ENCODE results near the gene TPCN2.

Gene TPCN2

GRCh38 chr11:69010964-69011623, 37.6 kb upstream of the TPCN2 start:
- peak; percentile 84 for DNase-seq

GRCh38 chr11:69011624-69012091, 37.1 kb upstream of the TPCN2 start:
- DNase-seq: no peak

GRCh38 chr11:69012092-69013008, 36.4 kb upstream of the TPCN2 start:
- peak; percentile 36 for DNase-seq

GRCh38 chr11:69013009-69013951, 35.5 kb upstream of the TPCN2 start, which contains the start of gene MRGPRF:
MRGPRF (minus strand) TSS chr11:69013246; CDS start chr11:69009901, 3,345 bp downstream.
- DNase-seq: peak; percentile 92

GRCh38 chr11:69014084-69014851, 34.5 kb upstream of the TPCN2 start:
- no peak for DNase-seq

- no peak for DNase-seq
Measured at GRCh38 chr11:69014898-69015549, 33.7 kb upstream of the TPCN2 start.

- DNase-seq: no peak
Measured at GRCh38 chr11:69017951-69018350, 30.8 kb upstream of the TPCN2 start.

GRCh38 chr11:69018924-69019323, 29.8 kb upstream of the TPCN2 start:
- DNase-seq: peak; percentile 55

GRCh38 chr11:69022260-69022659, 26.5 kb upstream of the TPCN2 start:
- DNase-seq: no peak

- DNase-seq: no peak
Measured at GRCh38 chr11:69024509-69024908, 24.2 kb upstream of the TPCN2 start.

- DNase-seq: no peak
Measured at GRCh38 chr11:69027704-69028372, 20.9 kb upstream of the TPCN2 start.

- no peak for DNase-seq
Measured at GRCh38 chr11:69030301-69030700, 18.4 kb upstream of the TPCN2 start.

- DNase-seq: no peak
Measured at GRCh38 chr11:69032833-69033232, 15.9 kb upstream of the TPCN2 start.

- no peak for DNase-seq
Measured at GRCh38 chr11:69033431-69033830, 15.3 kb upstream of the TPCN2 start.

GRCh38 chr11:69034123-69034867, 14.4 kb upstream of the TPCN2 start:
- no peak for DNase-seq

GRCh38 chr11:69035150-69035945, 13.4 kb upstream of the TPCN2 start:
- DNase-seq: peak; percentile 24

- DNase-seq: peak; percentile 50
Measured at GRCh38 chr11:69035946-69036340, 12.8 kb upstream of the TPCN2 start.

GRCh38 chr11:69037074-69037473, 11.7 kb upstream of the TPCN2 start:
- no peak for DNase-seq

- DNase-seq: no peak
Measured at GRCh38 chr11:69037544-69037943, 11.2 kb upstream of the TPCN2 start.

All from fibroblast of upper back skin (primary cell).